Stimulated activated CD4-positive, alpha-beta T cell treated with anti-CD3 and anti-CD28 coated beads, Interleukin-4, amount 100 ng/mL, for 4 hours (primary cell): ENCODE data around the gene DUSP28.
"Not testable (repeated sequence)": the region's sequence is repeated elsewhere in the genome, so short reads cannot be mapped to it uniquely, and the experiment has no call there.

Experiments
- DNase-seq, 2 experiments: peaks; one replicate each; pipeline ENCODE4 v3.0.0-alpha.2; 2020

DUSP28 gene

GRCh38 chr2:240561325-240561971 lies 1.3 kb downstream of the DUSP28 start:
- no peak for DNase-seq

DNA sequence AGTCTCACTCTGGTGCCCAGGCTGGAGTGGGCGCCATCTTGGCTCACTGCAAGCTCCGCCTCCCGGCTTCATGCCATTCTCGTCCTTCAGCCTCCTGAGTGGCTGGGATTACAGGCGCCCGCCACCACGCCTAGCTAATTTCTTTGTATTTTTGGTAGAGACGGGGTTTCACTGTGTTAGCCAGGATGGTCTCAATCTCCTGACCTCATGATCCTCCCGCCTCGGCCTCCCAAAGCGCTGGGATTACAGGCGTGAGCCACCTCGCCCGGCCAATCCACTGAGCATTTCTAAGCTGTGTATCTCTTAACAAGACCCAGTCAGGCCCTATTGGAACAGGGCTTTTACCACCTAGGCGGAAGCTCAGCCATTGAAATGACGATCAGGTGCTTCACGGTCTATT lies 3.1 kb downstream of the DUSP28 start:
- DNase-seq: not testable (repeated sequence)

- no peak for DNase-seq
Observed at GRCh38 chr2:240563951-240564560, 3.9 kb downstream of the DUSP28 start.

DNA sequence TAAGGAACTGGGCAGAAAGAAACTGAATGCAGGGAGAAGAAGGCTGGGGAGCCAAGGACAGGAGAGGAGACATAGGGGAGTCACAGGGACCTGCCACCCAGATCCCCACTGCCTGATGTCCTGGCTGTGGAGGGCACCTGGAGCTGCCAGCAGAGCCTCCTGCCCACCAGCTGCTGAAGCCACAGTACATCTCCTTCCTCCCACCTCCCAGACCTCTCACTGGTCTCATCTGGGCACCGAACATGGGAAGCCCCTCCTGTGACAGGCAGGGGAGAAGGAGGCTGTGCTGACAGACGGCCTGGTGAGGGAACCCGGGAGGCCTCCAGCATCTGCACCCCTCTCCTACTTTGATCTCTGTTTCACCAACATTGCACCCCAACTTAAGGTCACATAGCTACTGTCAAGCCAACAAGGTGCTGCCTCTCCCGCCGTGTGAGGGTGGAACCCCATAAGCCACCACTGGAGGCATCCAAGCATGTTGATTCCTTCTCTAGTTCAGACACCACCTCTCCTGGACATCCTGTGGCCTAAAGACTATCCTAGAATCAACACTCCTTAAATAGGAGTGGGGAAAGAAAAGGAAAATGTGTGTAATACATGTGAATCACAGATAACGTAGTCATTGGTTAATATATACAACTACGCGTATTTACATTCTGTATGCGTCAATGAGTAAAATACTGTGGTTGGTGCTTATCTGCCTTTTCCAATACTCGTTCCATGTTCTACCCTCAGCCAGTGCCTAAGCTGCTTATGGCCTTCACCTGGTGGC lies 4.6 kb downstream of the DUSP28 start:
- no peak for DNase-seq

DNA sequence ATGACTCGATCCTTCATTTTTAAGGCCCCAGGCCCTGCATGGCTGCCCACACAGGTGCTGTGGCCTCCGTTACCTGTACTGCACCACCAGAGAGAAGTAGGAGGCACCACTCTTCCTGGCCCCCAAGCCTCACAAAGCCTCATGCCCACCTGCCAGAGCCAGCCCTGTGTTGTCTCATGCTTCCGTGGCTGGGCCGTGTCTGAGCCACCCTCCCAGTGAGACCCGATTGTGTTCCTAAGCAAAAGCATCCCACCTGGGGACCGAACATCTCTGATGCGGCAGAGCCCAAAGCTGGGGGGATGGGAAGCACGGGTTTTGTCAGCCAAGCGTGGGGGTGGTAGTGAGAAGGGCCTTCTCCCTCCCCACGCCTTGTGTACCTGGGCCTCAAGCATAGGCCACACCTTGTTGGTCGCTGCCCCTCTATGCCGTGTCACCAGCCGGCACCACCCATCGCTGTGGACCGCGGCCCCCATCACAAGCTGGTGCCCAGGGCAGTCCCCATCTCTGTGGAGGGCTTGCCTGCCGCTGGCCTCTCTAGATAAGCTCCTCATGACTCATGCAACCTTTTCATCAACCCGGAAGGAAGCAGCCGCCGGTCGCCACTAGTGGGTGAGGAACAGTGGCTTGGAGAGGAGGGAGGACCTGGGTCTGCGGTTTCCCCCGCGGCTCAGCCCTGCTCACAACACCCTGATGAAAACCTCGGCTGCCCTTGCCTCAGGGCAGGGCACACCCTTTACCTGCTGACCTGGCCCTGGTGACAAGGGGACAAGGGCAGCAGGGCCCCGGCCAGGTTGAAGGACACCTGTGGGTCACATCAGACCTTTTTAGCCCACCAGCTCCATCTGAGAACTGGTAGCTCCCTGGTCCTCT lies 5.4 kb downstream of the DUSP28 start:
- DNase-seq: peak; percentile 79 to 90

- DNase-seq: peak; percentile 93 to 94
Observed at GRCh38 chr2:240566203-240567136, 6.3 kb downstream of the DUSP28 start.

DNA sequence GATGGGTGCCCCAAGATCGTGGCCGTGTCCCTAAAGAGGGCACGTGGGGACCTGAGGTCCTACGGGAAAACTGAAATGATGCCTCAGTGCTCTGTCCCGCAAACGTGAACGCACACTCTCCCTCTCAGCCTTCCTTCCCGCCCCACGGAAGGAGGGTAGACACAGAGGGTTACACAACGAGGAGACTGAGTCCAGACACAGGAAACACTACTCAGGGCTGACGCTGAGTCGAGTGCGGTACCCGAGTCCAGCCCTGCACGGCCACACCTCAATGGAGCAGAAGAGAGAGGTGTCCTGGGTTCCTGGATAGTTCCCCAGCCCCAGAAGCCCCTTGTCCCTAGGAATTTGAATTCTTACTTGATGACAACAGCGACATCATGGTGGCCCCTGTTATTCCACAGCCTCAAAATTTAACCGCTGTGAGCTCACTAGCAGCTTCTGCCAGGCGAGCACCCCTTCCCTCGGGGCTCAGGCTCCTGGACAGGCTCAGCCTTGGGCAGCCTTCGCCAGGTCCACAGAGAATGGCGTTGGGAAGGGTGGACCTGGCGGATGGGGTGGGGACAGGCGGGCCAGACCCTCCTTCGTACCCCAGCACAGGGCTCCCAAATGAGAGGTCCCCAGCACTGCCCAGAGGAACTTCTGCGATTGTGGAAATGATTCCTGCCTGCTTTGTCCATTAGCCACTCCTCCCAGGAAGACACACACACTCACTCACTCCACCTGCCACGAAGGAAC lies 7.1 kb downstream of the DUSP28 start:
- DNase-seq: no peak

GRCh38 chr2:240567872-240568677 lies 7.9 kb downstream of the DUSP28 start, which contains the start of gene RNPEPL1:
Gene RNPEPL1 (plus strand): TSS chr2:240568484. CDS start chr2:240568587, 103 bp downstream.
- DNase-seq: peak in 1 of 2 experiments; percentile 56

GRCh38 chr2:240568678-240569522 lies 8.7 kb downstream of the DUSP28 start:
- DNase-seq: peak; percentile 56 to 63

- no peak for DNase-seq
Observed at GRCh38 chr2:240569523-240569997, 9.4 kb downstream of the DUSP28 start.

- no peak for DNase-seq
Observed at GRCh38 chr2:240569998-240570530, 9.9 kb downstream of the DUSP28 start.

GRCh38 chr2:240570531-240571313 lies 10.6 kb downstream of the DUSP28 start:
- no peak for DNase-seq

DNA sequence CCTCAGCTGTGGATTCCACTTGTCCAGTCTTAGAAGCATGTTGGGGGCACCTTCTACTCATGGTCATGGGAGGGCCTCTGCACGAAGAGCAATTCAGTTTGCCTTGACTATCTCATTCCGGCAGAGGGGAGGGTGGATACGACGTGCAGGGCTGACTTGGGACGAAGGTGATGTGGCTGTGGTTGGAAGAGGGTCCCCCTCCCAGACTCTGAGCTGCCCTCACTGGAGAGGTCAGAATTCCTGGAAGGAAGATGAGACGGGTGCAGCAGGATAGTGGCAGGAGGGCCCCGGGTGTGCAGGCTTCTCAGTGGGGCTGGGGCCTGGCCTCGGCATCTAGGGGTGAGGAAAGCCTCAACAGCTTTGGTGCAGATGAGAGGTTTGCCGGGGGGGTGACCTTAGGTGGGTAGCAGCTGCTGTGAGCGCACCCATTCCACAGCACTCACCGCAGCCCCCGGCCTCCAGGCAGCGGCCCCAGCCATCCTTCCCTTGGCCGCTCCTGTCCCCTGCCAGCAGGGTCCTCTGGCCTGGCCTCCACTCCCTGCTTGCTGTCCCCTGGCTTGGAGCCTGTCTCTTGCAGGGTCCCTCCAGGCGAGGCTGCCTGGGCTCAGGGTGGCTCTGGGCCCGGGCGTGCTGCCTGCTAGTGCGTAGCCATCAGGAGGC lies 11.3 kb downstream of the DUSP28 start:
- no peak for DNase-seq

DNA sequence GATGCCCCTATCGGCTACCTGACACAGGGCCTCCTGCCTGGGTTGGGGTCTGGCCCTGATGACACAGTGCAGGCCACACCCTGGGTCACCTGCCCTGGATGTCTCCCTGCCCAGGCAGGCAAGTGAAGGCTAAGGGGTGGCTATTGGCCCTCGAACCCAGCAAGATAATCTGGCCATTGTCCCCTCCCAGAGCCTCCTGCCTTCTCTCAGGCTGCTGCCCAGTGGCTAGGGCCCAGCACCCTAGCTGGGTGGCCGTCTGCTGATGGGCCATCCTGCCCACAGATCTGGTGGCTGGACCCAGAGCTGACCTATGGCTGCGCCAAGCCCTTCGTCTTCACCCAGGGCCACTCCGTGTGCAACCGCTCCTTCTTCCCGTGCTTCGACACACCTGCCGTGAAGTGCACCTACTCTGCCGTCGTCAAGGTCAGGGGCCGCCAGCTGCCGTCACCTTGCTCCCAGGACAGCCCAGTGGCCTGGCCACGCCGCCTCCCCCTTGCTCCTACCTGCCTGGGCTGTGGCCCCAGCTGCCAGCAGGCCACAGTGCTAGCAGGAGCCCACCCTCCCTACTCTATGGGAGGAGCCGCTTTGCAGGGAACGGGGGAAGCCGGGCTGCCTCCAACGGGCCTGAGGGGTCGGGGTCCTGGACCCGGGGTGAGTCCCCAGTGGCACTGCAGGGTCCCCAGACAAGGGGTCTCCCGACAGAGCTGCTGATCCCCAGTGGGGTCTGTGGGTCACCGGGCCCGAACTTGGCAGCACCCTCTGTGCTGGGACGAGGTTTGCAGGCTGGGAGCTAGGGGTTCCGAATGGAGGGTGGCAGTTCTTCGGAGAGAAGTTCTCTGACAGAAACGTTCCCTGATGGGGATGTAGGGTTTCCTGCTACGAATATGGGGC lies 12.2 kb downstream of the DUSP28 start:
- no peak for DNase-seq

GRCh38 chr2:240573071-240573515 lies 12.9 kb downstream of the DUSP28 start:
- no peak for DNase-seq
